ENCODE measurements around the gene MBD3L2B.
A peak's percentile ranks its signal among the peaks of the same experiment; 100 is the strongest.

- TF ChIP-seq POLR2A (IDR thresholded peaks at IDR 0.05; ENCODE audit: low read depth, low read length) = peak; percentile 94
- TF ChIP-seq TAF1 (IDR thresholded peaks at IDR 0.05; ENCODE audit: low read depth, low read length) = peak; percentile 88
- TF ChIP-seq POLR2AphosphoS5 (IDR thresholded peaks at IDR 0.05; ENCODE audit: low read depth, low read length) = peak; percentile 93
- TF ChIP-seq SPI1 (IDR thresholded peaks at IDR 0.05; ENCODE audit: low read depth, low read length) = peak; percentile 21
- no peak for TF ChIP-seq PAX5 (IDR thresholded peaks at IDR 0.05; ENCODE audit: insufficient read depth, low read length, severe bottlenecking)
These were observed 48.0 kb upstream of the MBD3L2B start, which contains the start of gene ZNF557 for GRCh38 chr19:7069042-7069903.
